ENCODE data around the gene VIPR2.
"Not testable (repeated sequence)": the region's sequence is repeated elsewhere in the genome, so short reads cannot be mapped to it uniquely, and the experiment has no call there.

VIPR2 gene

DNA sequence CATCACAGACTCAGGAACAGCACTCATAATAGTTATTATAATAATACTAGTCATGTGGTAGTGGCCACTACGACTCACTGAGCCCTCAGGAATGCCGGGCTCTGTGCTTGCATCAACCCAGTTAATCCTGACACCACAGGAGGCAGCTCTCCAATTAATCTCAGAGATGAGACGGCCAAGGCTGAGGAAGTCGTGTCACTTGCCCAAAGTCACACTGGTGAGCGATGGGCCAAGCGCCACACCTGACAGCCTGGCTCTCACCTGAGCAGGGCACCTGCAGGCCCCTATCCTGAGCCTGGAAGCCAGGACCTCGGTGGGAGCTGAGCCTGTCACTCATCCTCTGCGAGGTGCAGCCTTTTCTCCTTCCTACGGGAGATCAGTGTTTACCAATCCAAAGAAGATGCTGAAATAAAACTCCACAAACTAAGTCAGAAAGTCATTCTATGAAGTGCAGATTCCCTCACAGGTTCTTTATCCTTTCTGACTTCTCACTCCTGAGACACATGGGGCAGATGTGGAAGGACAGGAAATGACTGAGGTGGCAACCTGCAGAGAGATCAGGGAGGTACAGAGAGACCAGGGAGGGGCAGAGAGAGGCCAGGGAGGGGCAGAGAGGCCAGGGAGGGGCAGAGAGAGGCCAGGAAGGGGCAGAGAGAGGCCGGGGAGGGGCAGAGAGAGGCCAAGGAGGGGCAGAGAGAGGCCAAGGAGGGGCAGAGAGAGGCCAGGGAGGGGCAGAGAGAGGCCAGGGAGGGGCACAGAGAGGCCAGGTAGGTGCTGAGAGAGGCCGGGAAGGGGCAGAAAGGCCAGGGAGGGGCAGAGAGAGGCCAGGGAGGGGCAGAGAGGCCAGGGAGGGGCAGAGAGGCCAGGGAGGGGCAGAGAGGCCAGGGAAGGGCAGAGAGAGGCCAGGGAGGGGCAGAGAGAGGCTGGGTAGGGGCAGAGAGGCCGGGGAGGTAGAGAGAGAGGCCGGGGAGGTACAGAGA, 38.5 kb downstream of the VIPR2 start:
- DNase-seq (ENCODE audit: low read depth in 2 of 2), result no peak

GRCh38 chr7:159105066-159105780, 39.4 kb downstream of the VIPR2 start:
- DNase-seq (ENCODE audit: low read depth in 2 of 2), result no peak

DNA sequence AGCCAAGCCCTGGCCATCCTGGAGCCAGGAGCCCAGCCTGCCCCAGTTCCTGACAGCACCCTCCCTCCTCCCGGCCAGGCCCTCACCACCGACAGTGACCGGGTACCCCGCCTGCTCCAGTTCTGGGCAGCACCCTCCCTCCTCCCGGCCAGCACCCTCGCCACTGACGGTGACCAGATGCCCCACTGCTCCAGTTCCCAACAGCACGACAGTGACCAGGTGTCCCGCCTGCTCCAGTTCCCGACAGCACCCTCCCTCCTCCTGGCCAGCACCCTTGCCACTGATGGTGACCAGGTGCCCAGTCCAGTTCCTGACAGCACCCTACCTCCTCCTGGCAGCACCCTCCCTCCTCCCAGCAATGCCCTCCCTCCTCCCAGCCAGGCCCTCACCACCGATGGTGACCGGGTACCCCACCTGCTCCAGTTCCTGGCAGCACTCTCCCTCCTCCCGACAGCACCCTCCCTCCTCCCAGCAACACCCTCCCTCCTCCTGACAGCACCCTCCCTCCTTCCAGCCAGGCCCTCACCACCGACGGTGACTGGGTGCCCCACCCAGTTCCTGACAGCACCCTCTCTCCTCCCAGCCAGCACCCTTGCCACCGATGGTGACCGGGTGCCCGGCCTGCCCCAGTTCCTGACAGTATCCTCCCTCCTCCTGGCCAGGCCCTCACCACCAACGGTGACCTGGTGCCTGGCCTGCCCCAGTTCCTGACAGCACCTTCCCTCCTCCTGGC, 40.3 kb downstream of the VIPR2 start:
- no peak for DNase-seq (ENCODE audit: low read depth in 2 of 2)

- DNase-seq (ENCODE audit: low read depth in 2 of 2), result no peak
These were observed 41.1 kb downstream of the VIPR2 start for GRCh38 chr7:159103382-159104187.

GRCh38 chr7:159102681-159103381, 41.8 kb downstream of the VIPR2 start:
- DNase-seq (ENCODE audit: low read depth in 2 of 2), result no peak

DNA sequence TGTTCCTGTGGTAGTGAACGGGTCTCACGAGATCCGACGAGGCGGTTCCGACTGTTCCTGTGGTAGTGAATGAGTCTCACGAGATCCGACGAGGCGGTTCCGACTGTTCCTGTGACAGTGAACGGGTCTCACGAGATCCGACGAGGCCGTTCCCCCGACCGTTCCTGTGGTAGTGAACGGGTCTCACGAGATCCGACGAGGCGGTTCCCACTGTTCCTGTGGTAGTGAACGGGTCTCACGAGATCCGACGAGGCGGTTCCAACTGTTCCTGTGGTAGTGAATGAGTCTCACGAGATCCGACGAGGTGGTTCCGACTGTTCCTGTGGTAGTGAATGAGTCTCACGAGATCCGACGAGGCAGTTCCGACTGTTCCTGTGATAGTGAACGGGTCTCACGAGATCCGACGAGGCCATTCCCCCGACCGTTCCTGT, 43.0 kb downstream of the VIPR2 start:
- DNase-seq (ENCODE audit: low read depth in 2 of 2), result not testable (repeated sequence)

GRCh38 chr7:159101083-159101395, 43.6 kb downstream of the VIPR2 start:
- not testable (repeated sequence) for DNase-seq (ENCODE audit: low read depth in 2 of 2)

- DNase-seq (ENCODE audit: low read depth in 2 of 2), result not testable (repeated sequence)
These were observed 44.2 kb downstream of the VIPR2 start for GRCh38 chr7:159100281-159101082.

DNA sequence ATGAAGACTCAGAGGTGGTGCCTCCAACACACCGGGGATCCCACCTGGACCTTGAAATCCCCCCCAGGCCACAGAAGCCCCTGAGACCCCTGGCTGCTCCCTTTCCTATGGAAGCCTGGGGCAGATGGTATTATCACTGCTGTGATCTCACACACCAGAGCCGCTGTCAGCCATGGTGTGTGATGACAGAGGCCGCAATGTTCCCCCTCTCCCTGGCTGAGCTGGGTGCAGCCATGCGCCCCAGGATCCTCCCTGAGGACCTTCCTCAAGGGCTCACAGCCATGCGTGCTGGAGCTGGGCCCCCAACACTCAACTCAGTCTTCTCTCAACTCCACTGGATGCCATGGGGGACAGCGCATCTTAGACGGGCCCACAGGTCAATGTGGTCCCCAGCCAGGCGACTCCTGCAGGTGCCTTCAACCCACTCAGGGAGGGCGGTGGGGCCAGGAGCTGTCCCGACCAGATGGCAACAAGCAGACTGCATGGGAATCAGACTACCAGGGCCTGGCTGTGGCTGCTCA, 44.9 kb downstream of the VIPR2 start:
- no peak for DNase-seq (ENCODE audit: low read depth in 2 of 2)

DNA sequence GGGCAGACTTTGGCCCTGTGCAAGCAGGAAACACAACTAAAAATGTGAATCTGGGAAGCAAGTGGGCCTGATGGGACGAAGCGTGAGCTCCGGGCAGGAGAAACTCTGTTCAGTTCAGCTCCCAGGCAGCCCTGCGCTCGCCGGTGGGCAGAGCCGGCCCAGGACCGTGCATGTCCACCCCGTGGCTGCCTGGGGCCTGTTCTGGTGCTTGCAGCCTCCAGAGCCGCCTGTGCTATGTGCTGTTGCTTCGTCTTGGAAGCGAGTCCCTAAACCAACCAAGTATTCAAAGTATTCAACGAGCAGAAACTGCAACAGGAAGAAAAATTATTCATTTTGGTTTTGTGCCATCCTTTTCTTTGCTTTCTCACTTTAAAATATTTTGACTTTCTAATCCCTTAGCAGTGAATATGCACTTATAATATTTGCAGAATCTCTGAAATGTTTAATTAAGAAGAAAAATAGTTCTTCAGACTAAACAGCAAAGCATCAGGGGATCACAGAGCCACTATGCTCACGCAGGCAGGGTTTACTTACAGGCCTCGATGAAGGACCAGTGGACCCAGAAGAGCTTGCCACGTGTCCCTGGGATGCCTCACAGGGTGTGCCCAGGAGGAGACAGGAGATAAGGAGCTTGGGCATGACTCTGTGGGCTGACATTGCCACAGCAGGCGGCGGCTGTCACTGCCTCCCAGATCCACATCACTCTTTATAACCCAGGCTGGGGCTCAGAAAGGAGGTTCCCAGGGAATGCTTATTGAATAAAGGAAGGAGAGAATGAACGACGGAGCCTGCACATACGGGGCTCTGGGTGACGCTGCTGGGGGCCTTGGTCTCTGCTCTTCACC, 45.6 kb downstream of the VIPR2 start:
- DNase-seq (ENCODE audit: low read depth in 2 of 2), result no peak

GRCh38 chr7:159098424-159098786, 46.3 kb downstream of the VIPR2 start:
- DNase-seq (ENCODE audit: low read depth in 2 of 2), result no peak

GRCh38 chr7:159097661-159098423, 46.8 kb downstream of the VIPR2 start:
- no peak for DNase-seq (ENCODE audit: low read depth in 2 of 2)

- DNase-seq (ENCODE audit: low read depth in 2 of 2), result no peak
These were observed 47.7 kb downstream of the VIPR2 start for GRCh38 chr7:159096736-159097581.

DNA sequence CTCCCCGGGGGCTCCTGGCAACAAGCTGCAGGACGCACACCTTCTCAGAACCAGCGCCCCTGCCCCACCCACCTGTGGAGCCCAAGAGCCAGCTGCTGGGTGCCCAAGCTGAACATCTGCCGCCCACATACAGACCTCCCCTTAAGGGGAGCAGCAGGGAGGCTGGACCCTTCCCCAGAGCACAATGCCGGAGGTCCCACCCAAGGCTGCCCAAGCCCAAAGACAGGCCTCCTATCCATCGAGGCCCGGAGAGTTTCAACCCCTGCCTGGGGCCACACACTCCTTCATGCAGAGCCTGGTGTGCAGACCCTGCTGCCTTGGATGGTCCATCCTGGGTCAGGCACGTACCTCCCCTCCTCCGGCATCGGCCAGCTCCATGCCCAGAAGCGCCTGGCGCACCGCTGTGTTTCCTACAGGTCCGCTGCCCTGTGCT, 48.7 kb downstream of the VIPR2 start:
- DNase-seq (ENCODE audit: low read depth in 2 of 2), result no peak

DNA sequence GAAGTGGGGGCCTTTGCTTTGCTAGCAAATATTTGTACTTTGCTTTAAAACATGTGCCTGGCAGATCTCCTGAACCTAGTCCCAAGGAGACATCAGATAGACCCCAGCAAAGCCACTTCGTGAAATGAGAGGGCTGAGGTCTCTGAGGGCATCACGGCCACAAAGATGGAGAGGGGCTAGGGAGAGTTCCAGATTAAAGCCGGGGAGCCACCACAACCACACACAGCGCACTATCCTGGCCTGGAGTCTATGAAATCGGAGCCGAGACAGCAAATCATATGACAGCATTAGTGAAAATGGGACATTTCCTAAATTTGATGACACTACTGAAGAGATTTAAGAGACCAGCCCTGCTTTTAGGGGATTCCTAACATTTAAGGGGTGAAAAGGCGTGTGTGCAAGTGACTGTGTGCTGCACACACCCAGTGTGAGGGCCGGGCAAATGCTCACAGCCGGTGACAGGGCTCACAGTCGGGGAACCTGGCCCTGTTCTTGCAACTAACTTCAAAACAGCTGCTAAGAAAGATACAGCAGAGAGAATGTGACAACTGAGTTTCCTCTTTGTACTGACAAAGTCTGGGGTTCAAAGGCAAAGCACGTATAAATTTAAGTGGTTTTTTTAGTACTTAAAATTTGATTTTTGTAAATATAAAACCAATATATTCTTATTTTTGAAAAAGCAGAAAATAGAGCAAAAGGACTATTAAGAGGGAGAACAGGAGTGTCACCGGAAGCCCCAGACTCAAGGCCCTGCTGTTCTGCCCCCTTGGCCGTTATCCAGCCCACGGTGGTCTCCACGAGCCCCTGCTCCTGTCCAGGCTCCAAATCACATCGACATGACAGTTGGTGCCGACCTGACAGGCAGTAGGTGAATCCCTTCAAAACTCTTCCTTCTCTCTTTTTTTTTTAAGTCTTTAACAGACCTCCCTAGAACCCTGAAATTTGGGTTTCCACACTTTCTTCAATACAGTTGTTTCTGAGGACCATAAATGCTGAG, 49.5 kb downstream of the VIPR2 start:
- DNase-seq (ENCODE audit: low read depth in 2 of 2), result no peak
